Loucy (cell line): ENCODE results near the gene GFRA1.

Source experiments
- CTCF ChIP-seq: fragments of 200-600 bp; sonication (generic); conservative IDR thresholded peaks from 2 replicates; pipeline ENCODE4 v1.5.1; 2014; ENCODE audit warnings: mild to moderate bottlenecking, antibody characterized with exemption, low read length
- EZH2phosphoT487 ChIP-seq: fragments of 200-600 bp; IDR thresholded peaks from 2 replicates; pipeline ENCODE4 v1.6.1; 2018; ENCODE audit warnings: antibody characterized with exemption, mild to moderate bottlenecking, moderate library complexity, borderline replicate concordance

GRCh38 chr10:116265686-116266085 lies 7.3 kb downstream of the GFRA1 start:
- TF ChIP-seq CTCF, result no peak
- no peak for TF ChIP-seq EZH2phosphoT487
